Esophagus squamous epithelium (tissue), 5 donors: ENCODE data around the gene C5orf15. TPM values are rescaled to one million over a fixed set of nuclear protein-coding genes. Genes with fewer than 3 reads are reported as not detected.
A peak's percentile ranks its signal among the peaks of the same experiment; 100 is the strongest.

Source experiments
- DNase-seq: peaks from one replicate; lab custom pipeline; 2025; lab: John Stamatoyannopoulos, UW
- H3K27ac ChIP-seq, 4 donors: fragments of 200-600 bp; sonication (generic); one replicate each; pipeline ENCODE4 v1.5.1; 2016 to 2019; ENCODE audit warnings: mild to moderate bottlenecking in 1 of 4
- H3K27me3 ChIP-seq, 4 donors: fragments of 200-600 bp; sonication (generic); 1 replicate in 3 of 4; 2 replicates in 1 of 4; pipeline versions ENCODE4 v1.5.1 to v1.6.0; 2017 to 2021; ENCODE audit warnings: antibody characterized with exemption in 1 of 4
- H3K36me3 ChIP-seq, 3 donors: fragments of 200-600 bp; sonication (generic); one replicate each; pipeline ENCODE4 v1.5.1; 2016 to 2019
- H3K4me1 ChIP-seq, 3 donors: fragments of 200-600 bp; sonication (generic); one replicate each; pipeline ENCODE4 v1.5.1; 2017 to 2019
- H3K4me3 ChIP-seq, 4 donors: fragments of 200-600 bp; sonication (generic); 1 replicate in 3 of 4; 2 replicates in 1 of 4; pipeline ENCODE4 v1.5.1; 2016 to 2019; ENCODE audit warnings: mild to moderate bottlenecking in 2 of 4, moderate library complexity in 1 of 4
- H3K9me3 ChIP-seq, 3 donors: fragments of 200-600 bp; sonication (generic); one replicate each; pipeline ENCODE4 v1.5.1; 2016 to 2019
- POLR2A ChIP-seq, 4 donors: fragments of 450-650 bp; IDR thresholded peaks; one replicate each; pipeline ENCODE4 v1.6.1; 2017; ENCODE audit warnings: antibody characterized with exemption in 4 of 4, mild to moderate bottlenecking in 4 of 4, moderate library complexity in 3 of 4
- WGBS, 2 donors: methylation state at CpG; one replicate each; pipeline ENCODE4 v1.1.5; 2018; 5-methylcytosine and 5-hydroxymethylcytosine counted together
- intact Hi-C: fragments of 100-400 bp; cut with DNase I; formaldehyde crosslinking; loops from one replicate; pipeline ENCODE4 v1.15.0; 2022
- total RNA-seq, 4 donors: library from RNA; depleted of rRNA; stranded (reverse); fragments of >200 nt; gene quantifications; one replicate each; pipeline ENCODE4 v1.1.0, GENCODE V29; 2016
- TF ChIP-seq, protein P1 (sequence below), 6 experiments: fragments of 450-650 bp in 4 of 6; fragments of 200-600 bp in 2 of 6; sonication (generic) in 2 of 6; IDR thresholded peaks; one replicate each; pipeline ENCODE4 v1.5.1; 2016 to 2019; ENCODE audit warnings: antibody characterized with exemption in 6 of 6, mild to moderate bottlenecking in 4 of 6, moderate library complexity in 4 of 6
- donor health status: DM: yes; HTN: yes; CAD: no.

C5orf15 gene
- 10 to 100 TPM; 16.5 to 38.0 (median 22.0) TPM for total RNA-seq

DNA sequence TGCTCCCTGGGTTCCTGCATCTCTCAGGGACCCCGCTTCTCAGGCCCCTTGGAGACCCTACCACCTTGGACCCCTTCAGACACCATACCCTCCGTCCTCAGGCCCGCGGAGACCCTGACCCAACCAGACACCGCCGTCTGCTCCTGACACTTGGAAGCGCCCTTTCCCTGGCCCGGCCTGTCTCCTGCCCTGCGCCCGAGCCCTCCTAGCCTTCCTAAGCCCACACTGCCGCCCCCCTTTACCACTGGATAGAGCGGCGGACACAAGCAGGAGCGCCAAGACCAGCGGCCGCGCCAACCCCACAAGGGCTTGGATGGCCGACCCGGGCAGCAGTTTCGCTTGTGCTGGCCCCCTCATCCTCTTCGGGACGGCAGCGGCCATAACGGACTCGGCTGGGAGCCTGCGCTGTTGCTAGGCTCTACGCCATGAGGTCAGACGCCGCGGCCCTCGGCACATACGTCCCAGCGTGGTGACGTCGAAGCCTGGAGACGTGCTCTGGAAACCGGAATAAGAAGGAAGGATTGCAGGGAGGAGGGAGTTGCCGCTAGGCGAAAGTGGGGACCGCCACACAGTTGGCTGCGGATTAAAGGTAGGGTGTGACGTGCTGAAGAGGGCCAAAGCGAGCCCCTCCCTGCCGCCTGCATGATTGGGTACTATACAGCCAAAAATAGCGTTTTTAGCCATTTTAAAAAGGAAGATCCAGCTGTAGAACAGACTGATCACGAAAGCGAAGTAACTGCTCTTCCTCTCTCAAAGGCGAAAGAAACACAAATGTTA is at the start of gene C5orf15:
Gene C5orf15 (minus strand): TSS at position 422 of the 777 bp plus-strand sequence. CDS start 41 bp downstream, at position 381.
- peaks cover 11 to 36% (median 13%) of the 10 kb centered on the region in 3 donors for H3K4me1 ChIP-seq
- 0 to 1% methylated on average over 20 to 23 of the region's 48 CpGs for WGBS, 2 donors
- H3K36me3 ChIP-seq, result peaks cover 0 to 38% (median 0%) of the 10 kb centered on the region in 3 donors
- H3K4me3 ChIP-seq, result peak within 1 kb of the TSS; percentile 72 to 92 (median 88)
- H3K27ac ChIP-seq, result peak within 1 kb of the TSS; percentile 89 to 93 (median 92)
- DNase-seq, result peak; percentile 70
- no peaks in the 10 kb centered on the region for H3K27me3 ChIP-seq
- H3K9me3 ChIP-seq, result no peaks in the 10 kb centered on the region
- peak in 3 of 4 donors; percentile 43 to 79 (median 76) for TF ChIP-seq POLR2A (IDR thresholded peaks at IDR 0.05)
- TF ChIP-seq, protein P1, sequence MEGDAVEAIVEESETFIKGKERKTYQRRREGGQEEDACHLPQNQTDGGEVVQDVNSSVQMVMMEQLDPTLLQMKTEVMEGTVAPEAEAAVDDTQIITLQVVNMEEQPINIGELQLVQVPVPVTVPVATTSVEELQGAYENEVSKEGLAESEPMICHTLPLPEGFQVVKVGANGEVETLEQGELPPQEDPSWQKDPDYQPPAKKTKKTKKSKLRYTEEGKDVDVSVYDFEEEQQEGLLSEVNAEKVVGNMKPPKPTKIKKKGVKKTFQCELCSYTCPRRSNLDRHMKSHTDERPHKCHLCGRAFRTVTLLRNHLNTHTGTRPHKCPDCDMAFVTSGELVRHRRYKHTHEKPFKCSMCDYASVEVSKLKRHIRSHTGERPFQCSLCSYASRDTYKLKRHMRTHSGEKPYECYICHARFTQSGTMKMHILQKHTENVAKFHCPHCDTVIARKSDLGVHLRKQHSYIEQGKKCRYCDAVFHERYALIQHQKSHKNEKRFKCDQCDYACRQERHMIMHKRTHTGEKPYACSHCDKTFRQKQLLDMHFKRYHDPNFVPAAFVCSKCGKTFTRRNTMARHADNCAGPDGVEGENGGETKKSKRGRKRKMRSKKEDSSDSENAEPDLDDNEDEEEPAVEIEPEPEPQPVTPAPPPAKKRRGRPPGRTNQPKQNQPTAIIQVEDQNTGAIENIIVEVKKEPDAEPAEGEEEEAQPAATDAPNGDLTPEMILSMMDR (IDR thresholded peaks at IDR 0.05), result peak in 5 of 6 experiments; percentile 22 to 41 (median 30)
- intact Hi-C loops, result no loop called here

DNA sequence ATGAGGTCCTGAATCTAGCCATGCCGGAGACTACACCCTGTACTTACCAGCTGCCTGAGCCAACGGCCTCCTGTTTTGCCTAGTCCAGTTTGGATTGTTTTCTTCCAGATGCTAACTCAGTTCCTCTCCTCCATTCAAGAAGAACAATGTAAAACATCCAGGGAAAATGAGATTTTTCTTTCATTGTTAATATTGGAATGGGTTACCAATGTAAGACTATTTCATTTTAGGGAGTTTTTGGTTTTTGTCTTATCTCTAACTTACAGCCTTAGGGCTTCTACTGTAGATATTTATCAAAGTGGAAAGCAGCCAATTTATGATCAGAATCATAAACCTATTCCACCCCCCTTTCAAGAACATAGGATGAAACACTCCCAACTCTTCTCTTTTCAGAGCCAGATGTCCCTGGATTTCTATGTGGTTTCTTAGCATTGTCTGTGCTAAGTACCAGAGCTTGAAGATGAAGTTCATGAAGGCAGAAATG is 39.9 kb upstream of the C5orf15 start:
- DNase-seq, result no peak
- H3K27me3 ChIP-seq, result peaks cover 0 to 5% (median 0%) of the 10 kb centered on the region in 4 donors
- H3K4me3 ChIP-seq, result no peak overlapping the region
- H3K36me3 ChIP-seq, result no peaks in the 10 kb centered on the region
- H3K4me1 ChIP-seq, result peaks cover 10 to 16% (median 12%) of the 10 kb centered on the region in 3 donors
- 50 to 60% methylated on average over 2 of the region's 2 CpGs for WGBS, 2 donors
- intact Hi-C loops, result no loop called here
- H3K27ac ChIP-seq, result no peak overlapping the region
- TF ChIP-seq, protein P1 (IDR thresholded peaks at IDR 0.05), result no peak
- no peak for TF ChIP-seq POLR2A (IDR thresholded peaks at IDR 0.05)
- H3K9me3 ChIP-seq, result no peaks in the 10 kb centered on the region

DNA sequence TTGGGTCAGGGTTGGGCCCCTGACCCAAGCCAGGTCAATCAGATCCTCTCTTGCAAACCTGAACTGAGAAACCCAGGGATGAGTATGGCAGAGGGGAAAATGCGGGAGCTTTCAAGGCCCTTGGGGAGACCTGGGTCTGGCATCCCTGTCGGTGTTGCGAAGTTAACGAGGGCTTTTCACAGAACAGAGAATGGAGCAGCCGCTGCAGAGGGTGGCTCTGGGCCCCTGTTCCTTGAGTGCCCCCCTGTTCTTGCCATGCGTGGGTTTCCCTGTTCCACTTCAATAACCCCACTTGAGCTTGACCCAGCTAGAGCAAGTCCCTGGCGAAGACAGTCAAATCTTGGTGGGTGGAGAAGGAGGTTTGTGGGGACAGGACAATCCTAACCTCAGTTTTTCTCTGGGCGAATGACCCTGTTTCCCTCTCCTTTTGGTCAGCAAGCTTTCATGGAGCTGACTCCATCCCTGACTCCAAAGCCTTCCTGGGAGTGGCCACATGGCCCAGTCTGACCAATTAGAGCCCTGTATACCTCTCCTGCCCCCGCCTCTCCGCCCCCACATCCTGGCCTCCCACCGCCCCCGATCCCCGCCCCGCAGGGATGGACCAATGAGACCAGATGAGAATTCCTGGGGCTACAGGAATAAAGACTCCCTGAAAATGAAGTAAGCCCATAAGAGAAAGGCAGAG is 39.3 kb upstream of the C5orf15 start:
- Histone ChIP-seq H3K36me3 (no peaks in the 10 kb centered on the region), H3K4me1 (peaks cover 16 to 22% (median 18%) of the 10 kb centered on the region in 3 donors), H3K9me3 (no peaks in the 10 kb centered on the region), H3K4me3 (no peak overlapping the region), H3K27me3 (no peaks in the 10 kb centered on the region), H3K27ac (no peak overlapping the region)
- DNase-seq, result no peak
- TF ChIP-seq, protein P1 (IDR thresholded peaks at IDR 0.05), result no peak
- TF ChIP-seq POLR2A (IDR thresholded peaks at IDR 0.05), result no peak
- whole genome bisulfite sequencing, 2 donors, result 81 to 86% methylated on average over 7 to 8 of the region's 14 CpGs
- intact Hi-C loops, result no loop called here

DNA sequence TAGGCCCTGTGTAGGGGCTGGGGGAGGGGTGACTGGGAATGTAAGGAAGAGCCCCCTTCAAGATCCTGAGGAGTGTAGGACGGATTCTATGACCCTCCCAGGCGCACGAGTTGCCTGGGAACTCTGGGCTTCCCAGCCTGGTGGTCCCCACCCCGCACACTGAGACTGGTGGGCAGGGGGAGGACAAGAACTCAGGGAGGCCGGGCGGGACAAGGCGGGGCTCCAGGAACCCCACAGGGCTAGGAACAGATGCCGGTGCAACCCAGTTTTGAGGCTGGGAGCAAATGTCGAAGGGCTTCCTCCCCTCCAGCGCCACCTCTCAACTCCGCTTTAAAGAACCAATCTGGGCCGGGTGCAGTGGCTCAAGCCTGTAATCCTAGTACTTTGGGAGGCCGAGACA is 37.7 kb upstream of the C5orf15 start:
- TF ChIP-seq, protein P1 (IDR thresholded peaks at IDR 0.05), result no peak
- TF ChIP-seq POLR2A (IDR thresholded peaks at IDR 0.05), result no peak
- H3K4me3 ChIP-seq, result peak overlapping the region in 3 of 4 donors; percentile 72 to 93 (median 87)
- peak overlapping the region; percentile 96 to 100 (median 98) for H3K27ac ChIP-seq
- H3K9me3 ChIP-seq, result no peaks in the 10 kb centered on the region
- WGBS, 2 donors, result 88 to 91% methylated on average over 11 to 12 of the region's 13 CpGs
- intact Hi-C loops, result no loop called here
- H3K4me1 ChIP-seq, result peaks cover 25 to 38% (median 28%) of the 10 kb centered on the region in 3 donors
- no peaks in the 10 kb centered on the region for H3K27me3 ChIP-seq
- peaks cover 0 to 11% (median 0%) of the 10 kb centered on the region in 3 donors for H3K36me3 ChIP-seq
- no peak for DNase-seq
